ENCODE results near the gene AFF3. TPM values are rescaled to one million over a fixed set of nuclear protein-coding genes. Genes with fewer than 3 reads are reported as not detected.

AFF3 gene
- total and polyA plus RNA-seq, 10 of the 15 experiments (the other 5 are each of a cell fraction or from before 2014, with no cell fraction given): 0.26 to 5.5 (median 3.0) TPM

DNA sequence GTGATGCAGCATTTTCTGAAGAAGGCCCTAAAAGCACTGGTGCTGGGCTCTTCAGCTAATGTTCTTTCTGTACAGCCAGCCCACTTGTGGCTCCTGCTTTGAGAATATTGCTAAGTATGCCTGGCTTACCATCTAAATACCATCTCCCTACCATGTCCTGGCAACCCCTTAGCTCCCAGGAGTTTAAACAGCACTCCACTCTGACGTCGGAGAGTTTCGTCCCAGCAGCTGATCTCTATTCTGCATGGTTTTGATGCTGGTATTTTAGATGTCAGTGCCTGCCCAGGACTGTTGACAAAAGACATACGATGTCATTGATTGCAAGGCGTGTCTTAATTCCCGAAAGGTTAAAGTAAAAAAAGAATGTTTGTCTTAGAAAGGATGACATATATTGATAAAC, 47.0 kb upstream of the AFF3 start:
- Histone ChIP-seq H3K9ac (ENCODE audit: control insufficient read depth, insufficient read depth, low read length) (no peak overlapping the region), H3K4me2 (ENCODE audit: control insufficient read depth, insufficient read depth) (no peak overlapping the region), H3K4me1 (ENCODE audit: control insufficient read depth, insufficient read depth, low read length) (no peaks in the 10 kb centered on the region), H3K27me3 (replicated peaks in 1 of 2; ENCODE audit: control insufficient read depth in 2 of 2, insufficient read depth in 2 of 2, low read length in 1 of 2) (peaks cover 3 to 5% of the 10 kb centered on the region in 2 experiments; a peak in 3 of 4 replicates), H3K36me3 (ENCODE audit: control insufficient read depth in 2 of 2, insufficient read depth in 2 of 2, low read length in 1 of 2) (no peaks in the 10 kb centered on the region), H3K79me2 (ENCODE audit: control insufficient read depth, insufficient read depth, low read length) (no peaks in the 10 kb centered on the region), H2AFZ (ENCODE audit: control insufficient read depth, low read depth, low read length) (no peak overlapping the region), H4K20me1 (ENCODE audit: control insufficient read depth, insufficient read depth) (no peaks in the 10 kb centered on the region), H3K27ac (ENCODE audit: control insufficient read depth, insufficient read depth) (no peak overlapping the region), H3K9me3 (replicated peaks; ENCODE audit: control insufficient read depth, insufficient read depth, low read length) (no peaks in the 10 kb centered on the region), H3K4me3 (no peak overlapping the region)
- intact Hi-C loops (cut with micrococcal nuclease; ENCODE audit: unreplicated experiment): no loop called here
- DNase-seq (ENCODE audit: low read depth, low spot score) (no peak), ATAC-seq (no peak), FAIRE-seq (no peak)
- 70% methylated on average over 6 of the region's 6 CpGs for WGBS (ENCODE audit: insufficient coverage, insufficient replicate concordance, low lambda C conversion rate, missing lambda C conversion rate)
- ChIA-PET SMC1A (ENCODE audit: uncharacterized antibody, unreplicated experiment) (no interaction called here), CTCF (no interaction called here), POLR2A (no interaction called here), RAD21 (ENCODE audit: unreplicated experiment) (no interaction called here)
- in situ Hi-C loops (cut with MboI): no loop called here
- no TSS peak for BruUV-seq (replicated peaks)
- TF ChIP-seq, protein P1, sequence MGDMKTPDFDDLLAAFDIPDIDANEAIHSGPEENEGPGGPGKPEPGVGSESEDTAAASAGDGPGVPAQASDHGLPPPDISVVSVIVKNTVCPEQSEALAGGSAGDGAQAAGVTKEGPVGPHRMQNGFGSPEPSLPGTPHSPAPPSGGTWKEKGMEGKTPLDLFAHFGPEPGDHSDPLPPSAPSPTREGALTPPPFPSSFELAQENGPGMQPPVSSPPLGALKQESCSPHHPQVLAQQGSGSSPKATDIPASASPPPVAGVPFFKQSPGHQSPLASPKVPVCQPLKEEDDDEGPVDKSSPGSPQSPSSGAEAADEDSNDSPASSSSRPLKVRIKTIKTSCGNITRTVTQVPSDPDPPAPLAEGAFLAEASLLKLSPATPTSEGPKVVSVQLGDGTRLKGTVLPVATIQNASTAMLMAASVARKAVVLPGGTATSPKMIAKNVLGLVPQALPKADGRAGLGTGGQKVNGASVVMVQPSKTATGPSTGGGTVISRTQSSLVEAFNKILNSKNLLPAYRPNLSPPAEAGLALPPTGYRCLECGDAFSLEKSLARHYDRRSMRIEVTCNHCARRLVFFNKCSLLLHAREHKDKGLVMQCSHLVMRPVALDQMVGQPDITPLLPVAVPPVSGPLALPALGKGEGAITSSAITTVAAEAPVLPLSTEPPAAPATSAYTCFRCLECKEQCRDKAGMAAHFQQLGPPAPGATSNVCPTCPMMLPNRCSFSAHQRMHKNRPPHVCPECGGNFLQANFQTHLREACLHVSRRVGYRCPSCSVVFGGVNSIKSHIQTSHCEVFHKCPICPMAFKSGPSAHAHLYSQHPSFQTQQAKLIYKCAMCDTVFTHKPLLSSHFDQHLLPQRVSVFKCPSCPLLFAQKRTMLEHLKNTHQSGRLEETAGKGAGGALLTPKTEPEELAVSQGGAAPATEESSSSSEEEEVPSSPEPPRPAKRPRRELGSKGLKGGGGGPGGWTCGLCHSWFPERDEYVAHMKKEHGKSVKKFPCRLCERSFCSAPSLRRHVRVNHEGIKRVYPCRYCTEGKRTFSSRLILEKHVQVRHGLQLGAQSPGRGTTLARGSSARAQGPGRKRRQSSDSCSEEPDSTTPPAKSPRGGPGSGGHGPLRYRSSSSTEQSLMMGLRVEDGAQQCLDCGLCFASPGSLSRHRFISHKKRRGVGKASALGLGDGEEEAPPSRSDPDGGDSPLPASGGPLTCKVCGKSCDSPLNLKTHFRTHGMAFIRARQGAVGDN (IDR thresholded peaks at IDR 0.05): no peak
- TF ChIP-seq IKZF1 (conservative IDR thresholded peaks at IDR 0.05) (no peak), BCL11A (IDR thresholded peaks at IDR 0.05; ENCODE audit: low read depth, low read length) (no peak), POLR2A (IDR thresholded peaks at IDR 0.05; ENCODE audit: low read depth, low read length) (no peak), NFXL1 (IDR thresholded peaks at IDR 0.05; ENCODE audit: borderline replicate concordance) (no peak)

All from GM12878 (cell line).